SK-N-SH (cell line): ENCODE measurements around the gene CCDC78.

Source experiments
- CHD2 ChIP-seq: fragments of 150-350 bp; IDR thresholded peaks from 2 replicates; pipeline ENCODE4 v1.6.1; 2018; ENCODE audit warnings: low read length; ENCODE audit not compliant: partially characterized antibody
- CTCF ChIP-seq: fragments of 200-600 bp; sonication (generic); IDR thresholded peaks from 2 replicates; pipeline ENCODE4 v1.6.1; 2017; ENCODE audit warnings: antibody characterized with exemption, mild to moderate bottlenecking, moderate library complexity
- EP300 ChIP-seq, 2 experiments: IDR thresholded peaks; 2 replicates each; pipeline versions ENCODE4 v1.4.0 to v1.6.1; 2012; ENCODE audit warnings: borderline replicate concordance in 1 of 2, low read depth in 1 of 2, low read length in 1 of 2
- EZH2phosphoT487 ChIP-seq: fragments of 200-600 bp; sonication (generic); IDR thresholded peaks from 2 replicates; pipeline ENCODE4 v1.6.1; 2017; ENCODE audit warnings: low read depth, mixed run types, mild to moderate bottlenecking, antibody characterized with exemption, moderate library complexity, borderline replicate concordance
- FOXM1 ChIP-seq: IDR thresholded peaks from 2 replicates; pipeline ENCODE4 v1.4.0; 2012; ENCODE audit warnings: low read depth, mild to moderate bottlenecking
- MAX ChIP-seq: IDR thresholded peaks from 2 replicates; pipeline ENCODE4 v1.4.0; 2012; ENCODE audit warnings: low read depth
- POLR2AphosphoS5 ChIP-seq: IDR thresholded peaks from 2 replicates; pipeline ENCODE4 v1.6.1; 2012; ENCODE audit warnings: low read depth, low read length
- RCOR1 ChIP-seq: fragments of 150-350 bp; IDR thresholded peaks from 2 replicates; pipeline ENCODE4 v1.6.1; 2017; ENCODE audit warnings: antibody characterized with exemption, low read length
- REST ChIP-seq: IDR thresholded peaks from 2 replicates; pipeline ENCODE4 v1.6.1; 2012; ENCODE audit warnings: mild to moderate bottlenecking, low read depth, low read length, moderate library complexity
- RXRA ChIP-seq: IDR thresholded peaks from 2 replicates; pipeline ENCODE4 v1.4.0; 2012; ENCODE audit warnings: low read depth, mild to moderate bottlenecking, borderline replicate concordance
- SMC3 ChIP-seq: IDR thresholded peaks from 2 replicates; pipeline ENCODE4 v1.6.1; 2012; ENCODE audit warnings: low read depth, low read length, improper control_type of control experiment
- TEAD4 ChIP-seq: IDR thresholded peaks from 2 replicates; pipeline ENCODE4 v1.4.0; 2012; ENCODE audit warnings: mild to moderate bottlenecking, borderline replicate concordance; ENCODE audit not compliant: insufficient read depth
- USF2 ChIP-seq: fragments of 150-350 bp; IDR thresholded peaks from 2 replicates; pipeline ENCODE4 v1.6.1; 2017; ENCODE audit warnings: antibody characterized with exemption, low read length, low read depth, borderline replicate concordance

- no peak for TF ChIP-seq REST
- no peak for TF ChIP-seq RXRA
- no peak for TF ChIP-seq CTCF
- no peak for TF ChIP-seq EP300 (IDR thresholded peaks at IDR 0.05; ENCODE audit: borderline replicate concordance in 1 of 2, low read depth in 1 of 2, low read length in 1 of 2)
- no peak for TF ChIP-seq TEAD4
- no peak for TF ChIP-seq RCOR1
- TF ChIP-seq MAX = no peak
- no peak for TF ChIP-seq SMC3
- TF ChIP-seq EZH2phosphoT487 = no peak
- no peak for TF ChIP-seq FOXM1
- no peak for TF ChIP-seq CHD2
- no peak for TF ChIP-seq USF2
- TF ChIP-seq POLR2AphosphoS5 = no peak
Measured at GRCh38 chr16:684961-685696, 41.1 kb downstream of the CCDC78 start.
